Fibroblast of skin of back (primary cell): ENCODE data around the gene QSER1.
"Not testable (repeated sequence)": the region's sequence is repeated elsewhere in the genome, so short reads cannot be mapped to it uniquely, and the experiment has no call there.

Experiments
- DNase-seq: peaks from one replicate; pipeline ENCODE4 v3.0.0-alpha.2; 2013

The QSER1 gene

GRCh38 chr11:33001751-33002542 lies 109.3 kb downstream of the QSER1 start:
- DNase-seq: no peak

- no peak for DNase-seq
These were observed 112.6 kb downstream of the QSER1 start for GRCh38 chr11:33005175-33005574.

- no peak for DNase-seq
These were observed 113.4 kb downstream of the QSER1 start for GRCh38 chr11:33006010-33006409.

DNA sequence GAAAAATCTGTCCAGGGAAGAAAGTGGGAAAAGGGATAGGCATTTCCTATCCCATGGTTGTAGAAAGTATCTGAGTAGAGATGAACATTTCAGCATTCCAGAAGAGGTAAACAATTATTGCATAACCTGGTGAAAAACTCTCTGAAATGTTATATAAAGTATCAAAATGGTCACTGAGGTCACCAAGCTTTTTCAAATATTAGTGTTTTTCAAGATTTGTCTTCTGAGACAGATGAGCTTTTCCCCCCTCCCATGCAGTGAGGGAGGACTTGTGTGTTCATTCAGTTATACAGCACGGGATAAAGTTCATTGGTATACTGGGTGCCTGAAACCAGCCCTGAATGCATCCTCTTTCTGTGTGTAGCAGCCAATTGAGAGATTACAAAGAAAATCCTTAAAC lies 121.1 kb downstream of the QSER1 start:
- DNase-seq: no peak

GRCh38 chr11:33015621-33016551 lies 123.3 kb downstream of the QSER1 start, which contains the start of gene DEPDC7:
Gene DEPDC7, plus strand, starts transcription at chr11:33015878. Its CDS starts 78 bp downstream, at chr11:33015956.
- DNase-seq: peak; percentile 88

DNA sequence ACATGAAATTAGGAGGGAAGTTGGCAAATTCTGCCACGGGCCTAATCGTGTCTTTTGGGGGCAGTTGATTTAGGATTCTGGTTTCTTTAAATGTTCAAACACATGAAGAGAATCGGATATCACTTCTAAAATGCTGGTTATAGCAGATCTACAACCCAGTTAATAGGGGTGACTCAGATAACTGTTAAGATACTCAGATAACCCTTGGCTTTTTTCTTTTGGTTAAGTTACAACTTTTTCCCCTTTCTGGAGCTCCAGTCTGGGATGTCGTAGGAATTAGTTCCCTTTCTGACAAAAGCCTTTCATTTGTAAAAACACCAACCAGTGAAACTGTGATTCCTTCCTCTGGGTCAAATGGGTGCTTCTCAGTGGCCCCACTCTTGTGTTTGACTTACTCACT lies 124.0 kb downstream of the QSER1 start:
- no peak for DNase-seq

GRCh38 chr11:33017478-33017877 lies 124.9 kb downstream of the QSER1 start:
- DNase-seq: no peak

DNA sequence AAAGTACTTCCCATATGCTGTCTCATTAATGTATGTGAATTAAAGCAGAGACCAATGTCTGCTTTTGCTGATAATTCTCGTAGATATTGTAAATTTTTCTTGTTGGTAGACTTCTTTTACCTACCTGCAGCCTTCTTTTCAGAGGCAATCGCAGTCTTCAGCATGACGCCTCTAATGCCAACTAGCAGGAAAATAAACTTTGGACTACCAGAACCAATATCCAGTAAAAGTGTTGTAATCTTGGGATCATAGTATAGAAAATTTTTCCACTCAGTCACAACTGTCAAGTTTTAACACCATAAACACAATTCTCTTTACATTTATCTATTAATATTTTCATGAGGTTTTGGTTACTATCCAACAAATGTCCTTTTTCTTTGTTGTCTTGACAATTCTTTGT lies 125.4 kb downstream of the QSER1 start:
- no peak for DNase-seq

- DNase-seq: no peak
These were observed 126.2 kb downstream of the QSER1 start for GRCh38 chr11:33018840-33019239.

GRCh38 chr11:33021501-33021900 lies 128.9 kb downstream of the QSER1 start:
- DNase-seq: no peak

- DNase-seq: no peak
These were observed 129.3 kb downstream of the QSER1 start for GRCh38 chr11:33021937-33022336.

GRCh38 chr11:33025339-33025722 lies 132.7 kb downstream of the QSER1 start:
- DNase-seq: no peak

GRCh38 chr11:33027233-33027632 lies 134.6 kb downstream of the QSER1 start:
- no peak for DNase-seq

- peak; percentile 29 for DNase-seq
These were observed 135.4 kb downstream of the QSER1 start for GRCh38 chr11:33027846-33028536.

GRCh38 chr11:33028537-33028914 lies 135.9 kb downstream of the QSER1 start:
- no peak for DNase-seq

- DNase-seq: not testable (repeated sequence)
These were observed 136.6 kb downstream of the QSER1 start for GRCh38 chr11:33029218-33029617.
